ENCODE data around the gene REST.

The REST gene

DNA sequence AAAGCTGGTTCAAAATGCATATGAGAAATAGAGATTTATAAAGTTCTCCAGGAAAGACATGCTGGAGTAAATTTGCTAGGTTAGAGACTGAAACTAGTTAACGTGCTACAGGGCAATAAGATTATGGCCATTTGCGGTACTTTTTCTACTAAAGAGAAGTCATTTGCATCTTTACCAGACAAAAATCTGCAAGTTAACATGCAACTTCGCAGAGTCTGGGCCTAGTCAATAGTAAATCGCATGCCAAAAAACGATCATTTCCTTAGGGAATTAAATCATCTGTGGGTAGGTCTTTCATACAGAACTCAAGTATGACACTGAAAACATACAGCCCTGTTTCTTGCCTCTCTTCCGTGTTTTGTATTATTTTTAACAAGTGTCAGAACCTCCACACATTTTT lies 32.8 kb upstream of the REST start:
- TF ChIP-seq, protein P1, sequence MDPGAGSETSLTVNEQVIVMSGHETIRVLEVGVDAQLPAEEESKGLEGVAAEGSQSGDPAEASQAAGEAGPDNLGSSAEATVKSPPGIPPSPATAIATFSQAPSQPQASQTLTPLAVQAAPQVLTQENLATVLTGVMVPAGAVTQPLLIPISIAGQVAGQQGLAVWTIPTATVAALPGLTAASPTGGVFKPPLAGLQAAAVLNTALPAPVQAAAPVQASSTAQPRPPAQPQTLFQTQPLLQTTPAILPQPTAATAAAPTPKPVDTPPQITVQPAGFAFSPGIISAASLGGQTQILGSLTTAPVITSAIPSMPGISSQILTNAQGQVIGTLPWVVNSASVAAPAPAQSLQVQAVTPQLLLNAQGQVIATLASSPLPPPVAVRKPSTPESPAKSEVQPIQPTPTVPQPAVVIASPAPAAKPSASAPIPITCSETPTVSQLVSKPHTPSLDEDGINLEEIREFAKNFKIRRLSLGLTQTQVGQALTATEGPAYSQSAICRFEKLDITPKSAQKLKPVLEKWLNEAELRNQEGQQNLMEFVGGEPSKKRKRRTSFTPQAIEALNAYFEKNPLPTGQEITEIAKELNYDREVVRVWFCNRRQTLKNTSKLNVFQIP (CRISPR knock-in tag; IDR thresholded peaks at IDR 0.05; ENCODE audit: borderline replicate concordance, low read depth) = no peak
- no peak for TF ChIP-seq BACH2 (CRISPR knock-in tag; IDR thresholded peaks at IDR 0.05; ENCODE audit: borderline replicate concordance)
- no peak for ATAC-seq

DNA sequence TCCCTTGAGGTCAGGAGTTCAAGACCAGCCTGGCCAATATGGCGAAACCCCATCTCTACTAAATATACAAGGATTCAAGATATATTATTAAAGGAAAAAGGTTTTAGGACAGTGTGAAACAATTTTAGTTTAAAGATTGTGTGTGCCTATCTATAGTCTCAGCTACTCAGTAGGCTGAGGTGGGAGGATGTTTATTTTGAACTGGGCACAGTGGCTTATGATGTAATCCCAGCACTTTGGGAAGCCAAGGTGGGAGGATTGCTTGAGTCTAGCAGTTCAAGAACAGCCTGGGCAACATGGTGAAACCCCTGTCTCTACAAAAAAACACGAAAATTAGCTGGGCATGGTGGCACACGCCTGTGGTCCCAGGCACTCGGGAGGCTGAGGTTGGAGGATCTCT lies 31.4 kb upstream of the REST start:
- ATAC-seq = no peak
- TF ChIP-seq RARB (CRISPR knock-in tag; IDR thresholded peaks at IDR 0.05) (no peak), PPARA (CRISPR knock-in tag; IDR thresholded peaks at IDR 0.05; ENCODE audit: borderline replicate concordance) (no peak), ZFP30 (CRISPR knock-in tag; IDR thresholded peaks at IDR 0.05) (no peak), SNAI2 (CRISPR knock-in tag; IDR thresholded peaks at IDR 0.05) (no peak), ISL1 (CRISPR knock-in tag; IDR thresholded peaks at IDR 0.05) (no peak), GLIS3 (CRISPR knock-in tag; IDR thresholded peaks at IDR 0.05) (no peak), ZC3H10 (CRISPR knock-in tag; IDR thresholded peaks at IDR 0.05) (no peak), ARNTL (CRISPR knock-in tag; IDR thresholded peaks at IDR 0.05; ENCODE audit: borderline replicate concordance, low read depth) (no peak), ESRRG (CRISPR knock-in tag; IDR thresholded peaks at IDR 0.05) (no peak), TOX (CRISPR knock-in tag; IDR thresholded peaks at IDR 0.05; ENCODE audit: borderline replicate concordance) (no peak), ZFP3 (CRISPR knock-in tag; IDR thresholded peaks at IDR 0.05) (no peak), BACH2 (CRISPR knock-in tag; IDR thresholded peaks at IDR 0.05; ENCODE audit: borderline replicate concordance) (no peak)
- TF ChIP-seq, protein P2, sequence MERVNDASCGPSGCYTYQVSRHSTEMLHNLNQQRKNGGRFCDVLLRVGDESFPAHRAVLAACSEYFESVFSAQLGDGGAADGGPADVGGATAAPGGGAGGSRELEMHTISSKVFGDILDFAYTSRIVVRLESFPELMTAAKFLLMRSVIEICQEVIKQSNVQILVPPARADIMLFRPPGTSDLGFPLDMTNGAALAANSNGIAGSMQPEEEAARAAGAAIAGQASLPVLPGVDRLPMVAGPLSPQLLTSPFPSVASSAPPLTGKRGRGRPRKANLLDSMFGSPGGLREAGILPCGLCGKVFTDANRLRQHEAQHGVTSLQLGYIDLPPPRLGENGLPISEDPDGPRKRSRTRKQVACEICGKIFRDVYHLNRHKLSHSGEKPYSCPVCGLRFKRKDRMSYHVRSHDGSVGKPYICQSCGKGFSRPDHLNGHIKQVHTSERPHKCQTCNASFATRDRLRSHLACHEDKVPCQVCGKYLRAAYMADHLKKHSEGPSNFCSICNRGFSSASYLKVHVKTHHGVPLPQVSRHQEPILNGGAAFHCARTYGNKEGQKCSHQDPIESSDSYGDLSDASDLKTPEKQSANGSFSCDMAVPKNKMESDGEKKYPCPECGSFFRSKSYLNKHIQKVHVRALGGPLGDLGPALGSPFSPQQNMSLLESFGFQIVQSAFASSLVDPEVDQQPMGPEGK (CRISPR knock-in tag; IDR thresholded peaks at IDR 0.05; ENCODE audit: borderline replicate concordance) = no peak
- TF ChIP-seq, protein P3, sequence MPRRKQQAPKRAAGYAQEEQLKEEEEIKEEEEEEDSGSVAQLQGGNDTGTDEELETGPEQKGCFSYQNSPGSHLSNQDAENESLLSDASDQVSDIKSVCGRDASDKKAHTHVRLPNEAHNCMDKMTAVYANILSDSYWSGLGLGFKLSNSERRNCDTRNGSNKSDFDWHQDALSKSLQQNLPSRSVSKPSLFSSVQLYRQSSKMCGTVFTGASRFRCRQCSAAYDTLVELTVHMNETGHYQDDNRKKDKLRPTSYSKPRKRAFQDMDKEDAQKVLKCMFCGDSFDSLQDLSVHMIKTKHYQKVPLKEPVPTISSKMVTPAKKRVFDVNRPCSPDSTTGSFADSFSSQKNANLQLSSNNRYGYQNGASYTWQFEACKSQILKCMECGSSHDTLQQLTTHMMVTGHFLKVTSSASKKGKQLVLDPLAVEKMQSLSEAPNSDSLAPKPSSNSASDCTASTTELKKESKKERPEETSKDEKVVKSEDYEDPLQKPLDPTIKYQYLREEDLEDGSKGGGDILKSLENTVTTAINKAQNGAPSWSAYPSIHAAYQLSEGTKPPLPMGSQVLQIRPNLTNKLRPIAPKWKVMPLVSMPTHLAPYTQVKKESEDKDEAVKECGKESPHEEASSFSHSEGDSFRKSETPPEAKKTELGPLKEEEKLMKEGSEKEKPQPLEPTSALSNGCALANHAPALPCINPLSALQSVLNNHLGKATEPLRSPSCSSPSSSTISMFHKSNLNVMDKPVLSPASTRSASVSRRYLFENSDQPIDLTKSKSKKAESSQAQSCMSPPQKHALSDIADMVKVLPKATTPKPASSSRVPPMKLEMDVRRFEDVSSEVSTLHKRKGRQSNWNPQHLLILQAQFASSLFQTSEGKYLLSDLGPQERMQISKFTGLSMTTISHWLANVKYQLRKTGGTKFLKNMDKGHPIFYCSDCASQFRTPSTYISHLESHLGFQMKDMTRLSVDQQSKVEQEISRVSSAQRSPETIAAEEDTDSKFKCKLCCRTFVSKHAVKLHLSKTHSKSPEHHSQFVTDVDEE (CRISPR knock-in tag; IDR thresholded peaks at IDR 0.05) = no peak
- TF ChIP-seq, protein P4, sequence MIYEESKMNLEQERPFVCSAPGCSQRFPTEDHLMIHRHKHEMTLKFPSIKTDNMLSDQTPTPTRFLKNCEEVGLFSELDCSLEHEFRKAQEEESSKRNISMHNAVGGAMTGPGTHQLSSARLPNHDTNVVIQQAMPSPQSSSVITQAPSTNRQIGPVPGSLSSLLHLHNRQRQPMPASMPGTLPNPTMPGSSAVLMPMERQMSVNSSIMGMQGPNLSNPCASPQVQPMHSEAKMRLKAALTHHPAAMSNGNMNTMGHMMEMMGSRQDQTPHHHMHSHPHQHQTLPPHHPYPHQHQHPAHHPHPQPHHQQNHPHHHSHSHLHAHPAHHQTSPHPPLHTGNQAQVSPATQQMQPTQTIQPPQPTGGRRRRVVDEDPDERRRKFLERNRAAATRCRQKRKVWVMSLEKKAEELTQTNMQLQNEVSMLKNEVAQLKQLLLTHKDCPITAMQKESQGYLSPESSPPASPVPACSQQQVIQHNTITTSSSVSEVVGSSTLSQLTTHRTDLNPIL (CRISPR knock-in tag; IDR thresholded peaks at IDR 0.05; ENCODE audit: low read depth) = no peak
- TF ChIP-seq, protein P5, sequence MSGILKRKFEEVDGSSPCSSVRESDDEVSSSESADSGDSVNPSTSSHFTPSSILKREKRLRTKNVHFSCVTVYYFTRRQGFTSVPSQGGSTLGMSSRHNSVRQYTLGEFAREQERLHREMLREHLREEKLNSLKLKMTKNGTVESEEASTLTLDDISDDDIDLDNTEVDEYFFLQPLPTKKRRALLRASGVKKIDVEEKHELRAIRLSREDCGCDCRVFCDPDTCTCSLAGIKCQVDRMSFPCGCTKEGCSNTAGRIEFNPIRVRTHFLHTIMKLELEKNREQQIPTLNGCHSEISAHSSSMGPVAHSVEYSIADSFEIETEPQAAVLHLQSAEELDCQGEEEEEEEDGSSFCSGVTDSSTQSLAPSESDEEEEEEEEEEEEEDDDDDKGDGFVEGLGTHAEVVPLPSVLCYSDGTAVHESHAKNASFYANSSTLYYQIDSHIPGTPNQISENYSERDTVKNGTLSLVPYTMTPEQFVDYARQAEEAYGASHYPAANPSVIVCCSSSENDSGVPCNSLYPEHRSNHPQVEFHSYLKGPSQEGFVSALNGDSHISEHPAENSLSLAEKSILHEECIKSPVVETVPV (CRISPR knock-in tag; IDR thresholded peaks at IDR 0.05) = no peak

DNA sequence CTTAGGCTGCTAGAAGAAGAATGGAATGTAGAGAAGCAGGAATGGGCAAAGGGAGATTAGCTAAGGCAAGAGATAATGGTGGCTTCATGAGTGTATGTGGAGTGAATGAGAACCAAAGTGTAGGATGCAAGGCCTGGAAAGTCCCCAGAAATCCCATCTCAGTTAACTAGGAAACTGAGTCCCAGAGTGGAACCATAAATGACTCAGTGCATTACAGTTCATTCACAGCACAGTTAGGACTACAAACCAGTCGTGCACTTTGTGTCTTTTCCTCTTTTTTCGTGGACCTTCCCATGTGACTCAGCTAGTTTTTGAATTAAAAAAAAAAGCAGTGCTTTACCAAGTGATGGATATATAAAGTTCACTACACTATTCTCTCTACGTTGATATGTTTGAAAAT lies 27.7 kb upstream of the REST start:
- ATAC-seq = no peak
- TF ChIP-seq, protein P1 (CRISPR knock-in tag; IDR thresholded peaks at IDR 0.05; ENCODE audit: borderline replicate concordance, low read depth) = no peak
- TF ChIP-seq ISL1 (CRISPR knock-in tag; IDR thresholded peaks at IDR 0.05) (no peak), TOX (CRISPR knock-in tag; IDR thresholded peaks at IDR 0.05; ENCODE audit: borderline replicate concordance) (no peak), ESRRG (CRISPR knock-in tag; IDR thresholded peaks at IDR 0.05) (no peak), ARNTL (CRISPR knock-in tag; IDR thresholded peaks at IDR 0.05; ENCODE audit: borderline replicate concordance, low read depth) (no peak), PPARA (CRISPR knock-in tag; IDR thresholded peaks at IDR 0.05; ENCODE audit: borderline replicate concordance) (no peak), RARB (CRISPR knock-in tag; IDR thresholded peaks at IDR 0.05) (no peak), SNAI2 (CRISPR knock-in tag; IDR thresholded peaks at IDR 0.05) (no peak), ZNF565 (CRISPR knock-in tag; conservative IDR thresholded peaks at IDR 0.05; ENCODE audit: low read depth) (no peak), ZC3H10 (CRISPR knock-in tag; IDR thresholded peaks at IDR 0.05) (no peak), ZFP3 (CRISPR knock-in tag; IDR thresholded peaks at IDR 0.05) (no peak)
- TF ChIP-seq, protein P5 (CRISPR knock-in tag; IDR thresholded peaks at IDR 0.05) = no peak
- TF ChIP-seq, protein P2 (CRISPR knock-in tag; IDR thresholded peaks at IDR 0.05; ENCODE audit: borderline replicate concordance) = no peak
- TF ChIP-seq, protein P4 (CRISPR knock-in tag; IDR thresholded peaks at IDR 0.05; ENCODE audit: low read depth) = no peak
